Measurements from ENCODE around the gene TMEM200A.

Gene TMEM200A

GRCh38 chr6:130367767-130368166 is 1.9 kb downstream of the TMEM200A start:
- H3K36me3 ChIP-seq (ENCODE audit: low read depth), result no peaks in the 10 kb centered on the region
- DNase-seq (ENCODE audit: low spot score) (no peak), ATAC-seq (ENCODE audit: low read depth) (no peak)
- no peaks in the 10 kb centered on the region for H3K4me1 ChIP-seq (ENCODE audit: insufficient read depth, poor library complexity, severe bottlenecking)
- H3K9me3 ChIP-seq (ENCODE audit: severe bottlenecking), result no peaks in the 10 kb centered on the region
- H3K27me3 ChIP-seq (ENCODE audit: insufficient read depth, poor library complexity, severe bottlenecking), result peaks cover 18% of the 10 kb centered on the region
- TF ChIP-seq, protein P1, sequence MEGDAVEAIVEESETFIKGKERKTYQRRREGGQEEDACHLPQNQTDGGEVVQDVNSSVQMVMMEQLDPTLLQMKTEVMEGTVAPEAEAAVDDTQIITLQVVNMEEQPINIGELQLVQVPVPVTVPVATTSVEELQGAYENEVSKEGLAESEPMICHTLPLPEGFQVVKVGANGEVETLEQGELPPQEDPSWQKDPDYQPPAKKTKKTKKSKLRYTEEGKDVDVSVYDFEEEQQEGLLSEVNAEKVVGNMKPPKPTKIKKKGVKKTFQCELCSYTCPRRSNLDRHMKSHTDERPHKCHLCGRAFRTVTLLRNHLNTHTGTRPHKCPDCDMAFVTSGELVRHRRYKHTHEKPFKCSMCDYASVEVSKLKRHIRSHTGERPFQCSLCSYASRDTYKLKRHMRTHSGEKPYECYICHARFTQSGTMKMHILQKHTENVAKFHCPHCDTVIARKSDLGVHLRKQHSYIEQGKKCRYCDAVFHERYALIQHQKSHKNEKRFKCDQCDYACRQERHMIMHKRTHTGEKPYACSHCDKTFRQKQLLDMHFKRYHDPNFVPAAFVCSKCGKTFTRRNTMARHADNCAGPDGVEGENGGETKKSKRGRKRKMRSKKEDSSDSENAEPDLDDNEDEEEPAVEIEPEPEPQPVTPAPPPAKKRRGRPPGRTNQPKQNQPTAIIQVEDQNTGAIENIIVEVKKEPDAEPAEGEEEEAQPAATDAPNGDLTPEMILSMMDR (IDR thresholded peaks at IDR 0.05; ENCODE audit: poor library complexity, severe bottlenecking), result no peak
- H3K4me3 ChIP-seq (ENCODE audit: severe bottlenecking), result no peak overlapping the region
- no peak overlapping the region for H3K27ac ChIP-seq (ENCODE audit: poor library complexity, severe bottlenecking)

GRCh38 chr6:130368576-130368975 is 2.8 kb downstream of the TMEM200A start:
- no peaks in the 10 kb centered on the region for H3K9me3 ChIP-seq (ENCODE audit: severe bottlenecking)
- H3K4me1 ChIP-seq (ENCODE audit: insufficient read depth, poor library complexity, severe bottlenecking), result no peaks in the 10 kb centered on the region
- TF ChIP-seq, protein P1 (IDR thresholded peaks at IDR 0.05; ENCODE audit: poor library complexity, severe bottlenecking), result no peak
- no peak overlapping the region for H3K4me3 ChIP-seq (ENCODE audit: severe bottlenecking)
- no peak overlapping the region for H3K27ac ChIP-seq (ENCODE audit: poor library complexity, severe bottlenecking)
- no peaks in the 10 kb centered on the region for H3K36me3 ChIP-seq (ENCODE audit: low read depth)
- peaks cover 18% of the 10 kb centered on the region for H3K27me3 ChIP-seq (ENCODE audit: insufficient read depth, poor library complexity, severe bottlenecking)
- DNase-seq (ENCODE audit: low spot score), result no peak
- ATAC-seq (ENCODE audit: low read depth), result no peak

GRCh38 chr6:130369831-130370230 is 4.0 kb downstream of the TMEM200A start:
- H3K27ac ChIP-seq (ENCODE audit: poor library complexity, severe bottlenecking), result no peak overlapping the region
- DNase-seq (ENCODE audit: low spot score), result no peak
- ATAC-seq (ENCODE audit: low read depth), result no peak
- peaks cover 18% of the 10 kb centered on the region for H3K27me3 ChIP-seq (ENCODE audit: insufficient read depth, poor library complexity, severe bottlenecking)
- peaks cover under 1% of the 10 kb centered on the region for H3K9me3 ChIP-seq (ENCODE audit: severe bottlenecking)
- no peaks in the 10 kb centered on the region for H3K36me3 ChIP-seq (ENCODE audit: low read depth)
- H3K4me1 ChIP-seq (ENCODE audit: insufficient read depth, poor library complexity, severe bottlenecking), result peaks cover 2% of the 10 kb centered on the region
- no peak overlapping the region for H3K4me3 ChIP-seq (ENCODE audit: severe bottlenecking)
- TF ChIP-seq, protein P1 (IDR thresholded peaks at IDR 0.05; ENCODE audit: poor library complexity, severe bottlenecking), result no peak

- no peak for DNase-seq (ENCODE audit: low spot score)
- Histone ChIP-seq H3K27me3 (ENCODE audit: insufficient read depth, poor library complexity, severe bottlenecking) (peaks cover 11% of the 10 kb centered on the region), H3K4me1 (ENCODE audit: insufficient read depth, poor library complexity, severe bottlenecking) (peaks cover 7% of the 10 kb centered on the region), H3K27ac (ENCODE audit: poor library complexity, severe bottlenecking) (no peak overlapping the region), H3K36me3 (ENCODE audit: low read depth) (no peaks in the 10 kb centered on the region), H3K4me3 (ENCODE audit: severe bottlenecking) (no peak overlapping the region), H3K9me3 (ENCODE audit: severe bottlenecking) (peaks cover 1% of the 10 kb centered on the region)
- ATAC-seq (ENCODE audit: low read depth), result no peak
- TF ChIP-seq, protein P1 (IDR thresholded peaks at IDR 0.05; ENCODE audit: poor library complexity, severe bottlenecking), result no peak
Observed at GRCh38 chr6:130371921-130372420, 6.2 kb downstream of the TMEM200A start.

- peaks cover 4% of the 10 kb centered on the region for H3K27me3 ChIP-seq (ENCODE audit: insufficient read depth, poor library complexity, severe bottlenecking)
- H3K36me3 ChIP-seq (ENCODE audit: low read depth), result no peaks in the 10 kb centered on the region
- H3K4me1 ChIP-seq (ENCODE audit: insufficient read depth, poor library complexity, severe bottlenecking), result peaks cover 7% of the 10 kb centered on the region
- TF ChIP-seq, protein P1 (IDR thresholded peaks at IDR 0.05; ENCODE audit: poor library complexity, severe bottlenecking), result no peak
- no peak overlapping the region for H3K4me3 ChIP-seq (ENCODE audit: severe bottlenecking)
- DNase-seq (ENCODE audit: low spot score), result no peak
- ATAC-seq (ENCODE audit: low read depth), result no peak
- H3K9me3 ChIP-seq (ENCODE audit: severe bottlenecking), result peaks cover 1% of the 10 kb centered on the region
- H3K27ac ChIP-seq (ENCODE audit: poor library complexity, severe bottlenecking), result no peak overlapping the region
Observed at GRCh38 chr6:130372786-130373185, 7.0 kb downstream of the TMEM200A start.
